ENCODE results near the gene CDH26. TPM values are rescaled to one million over a fixed set of nuclear protein-coding genes. Genes with fewer than 3 reads are reported as not detected.

CDH26 gene
- total RNA-seq, 2 experiments from 2014 or later, result 0.75 to 1.1 TPM

GRCh38 chr20:60057866-60058807, 99.9 kb downstream of the CDH26 start:
- ChIA-PET POLR2A (interaction anchor here (0.6 to 3.8 kb wide), 3 partner anchors 118 to 280 kb away, joined by 3 to 32 read pairs (median 3); partner anchors contain the start of genes FAM217B and PPP1R3D), CTCF (interaction anchor here (0.7 to 3.2 kb wide), 6 partner anchors 10 to 1171 kb away, joined by 3 to 20 read pairs (median 3); partner anchors contain the start of genes FAM217B and PPP1R3D)
- DNase-seq (peak in 10 of 14 experiments; percentile 7 to 59 (median 36)), ATAC-seq (ENCODE audit: poor library complexity) (peak; percentile 61)
- no peaks in the 10 kb centered on the region for H3K27me3 Mint-ChIP-seq
- H3K36me3 Mint-ChIP-seq (ENCODE audit: low read depth), result no peaks in the 10 kb centered on the region
- H3K4me3 Mint-ChIP-seq, result peak overlapping the region; percentile 32
- peaks cover 53% of the 10 kb centered on the region for H3K4me1 ChIP-seq (ENCODE audit: insufficient read depth, low read length)
- intact Hi-C loops (cut with DNase I, micrococcal nuclease), result loop anchor here (1.0 to 10.0 kb wide), 9 partner anchors 106 to 1919 kb away; no protein-coding TSS in a partner anchor
- peak overlapping the region; percentile 14 to 63 for H3K27ac ChIP-seq (ENCODE audit: low read depth in 1 of 2, low read length in 2 of 2)
- peaks cover 54% of the 10 kb centered on the region for H3K4me1 Mint-ChIP-seq (ENCODE audit: low read depth)
- H3K36me3 ChIP-seq (ENCODE audit: insufficient read depth, low read length), result no peaks in the 10 kb centered on the region
- no peak for TF ChIP-seq CTCF (IDR thresholded peaks at IDR 0.05)
- no peaks in the 10 kb centered on the region for H3K9me3 ChIP-seq (ENCODE audit: control insufficient read depth in 1 of 2, insufficient read depth in 1 of 2, low read length in 2 of 2)
- peak overlapping the region; percentile 13 for H3K4me3 ChIP-seq (ENCODE audit: low read length)
- H3K9me3 Mint-ChIP-seq, result no peaks in the 10 kb centered on the region
- H3K27ac Mint-ChIP-seq, result peak overlapping the region; percentile 89
- no peaks in the 10 kb centered on the region for H3K27me3 ChIP-seq (ENCODE audit: control insufficient read depth in 1 of 2, insufficient read depth in 2 of 2, low read length in 2 of 2)

- H3K27ac Mint-ChIP-seq, result peak overlapping the region; percentile 89
- Histone ChIP-seq H3K4me3 (ENCODE audit: low read length) (peak overlapping the region; percentile 13), H3K4me1 (ENCODE audit: insufficient read depth, low read length) (peaks cover 60% of the 10 kb centered on the region), H3K36me3 (ENCODE audit: insufficient read depth, low read length) (no peaks in the 10 kb centered on the region), H3K27ac (ENCODE audit: low read depth in 1 of 2, low read length in 2 of 2) (peak overlapping the region in 1 of 2 donors; percentile 63), H3K9me3 (ENCODE audit: control insufficient read depth in 1 of 2, insufficient read depth in 1 of 2, low read length in 2 of 2) (no peaks in the 10 kb centered on the region), H3K27me3 (ENCODE audit: control insufficient read depth in 1 of 2, insufficient read depth in 2 of 2, low read length in 2 of 2) (no peaks in the 10 kb centered on the region)
- no peaks in the 10 kb centered on the region for H3K9me3 Mint-ChIP-seq
- no peak overlapping the region for H3K4me3 Mint-ChIP-seq
- no peaks in the 10 kb centered on the region for H3K27me3 Mint-ChIP-seq
- DNase-seq (no peak), ATAC-seq (ENCODE audit: poor library complexity) (no peak)
- intact Hi-C loops (cut with DNase I, micrococcal nuclease), result loop anchor here (2.0 to 10.0 kb wide), 5 partner anchors 107 to 1918 kb away; no protein-coding TSS in a partner anchor
- peaks cover 55% of the 10 kb centered on the region for H3K4me1 Mint-ChIP-seq (ENCODE audit: low read depth)
- POLR2A ChIA-PET, result interaction anchor here (3.8 kb wide), 1 partner anchor 118 kb away, joined by 32 read pairs; the partner anchor contains the start of genes FAM217B and PPP1R3D
- TF ChIP-seq CTCF (IDR thresholded peaks at IDR 0.05), result no peak
- CTCF ChIA-PET, result interaction anchor here (3.2 kb wide), 1 partner anchor 205 kb away, joined by 20 read pairs; no protein-coding TSS in a partner anchor
- no peaks in the 10 kb centered on the region for H3K36me3 Mint-ChIP-seq (ENCODE audit: low read depth)
Observed at GRCh38 chr20:60058879-60059278, 100.7 kb downstream of the CDH26 start.

GRCh38 chr20:60060006-60060557, 101.9 kb downstream of the CDH26 start:
- H3K27ac ChIP-seq (ENCODE audit: low read depth in 1 of 2, low read length in 2 of 2), result no peak overlapping the region
- no peaks in the 10 kb centered on the region for H3K27me3 Mint-ChIP-seq
- no peak overlapping the region for H3K27ac Mint-ChIP-seq
- no peaks in the 10 kb centered on the region for H3K36me3 Mint-ChIP-seq (ENCODE audit: low read depth)
- ATAC-seq (ENCODE audit: poor library complexity) (no peak), DNase-seq (no peak)
- intact Hi-C loops (cut with DNase I, micrococcal nuclease), result no loop called here
- peaks cover 59% of the 10 kb centered on the region for H3K4me1 Mint-ChIP-seq (ENCODE audit: low read depth)
- H3K36me3 ChIP-seq (ENCODE audit: insufficient read depth, low read length), result no peaks in the 10 kb centered on the region
- ChIA-PET CTCF (no interaction called here), POLR2A (no interaction called here)
- H3K4me1 ChIP-seq (ENCODE audit: insufficient read depth, low read length), result peaks cover 56% of the 10 kb centered on the region
- no peak overlapping the region for H3K4me3 Mint-ChIP-seq
- no peaks in the 10 kb centered on the region for H3K9me3 Mint-ChIP-seq
- no peak overlapping the region for H3K4me3 ChIP-seq (ENCODE audit: low read length)
- no peaks in the 10 kb centered on the region for H3K27me3 ChIP-seq (ENCODE audit: control insufficient read depth in 1 of 2, insufficient read depth in 2 of 2, low read length in 2 of 2)
- no peaks in the 10 kb centered on the region for H3K9me3 ChIP-seq (ENCODE audit: control insufficient read depth in 1 of 2, insufficient read depth in 1 of 2, low read length in 2 of 2)
- no peak for TF ChIP-seq CTCF (IDR thresholded peaks at IDR 0.05)
